Cortex of kidney (tissue), 1 donor: ENCODE data around the gene PTPN3.
"Not testable (repeated sequence)": the region's sequence is repeated elsewhere in the genome, so short reads cannot be mapped to it uniquely, and the experiment has no call there.

Experiments used
- DNase-seq: peaks from one replicate; lab custom pipeline; 2025; lab: John Stamatoyannopoulos, UW

Gene PTPN3

DNA sequence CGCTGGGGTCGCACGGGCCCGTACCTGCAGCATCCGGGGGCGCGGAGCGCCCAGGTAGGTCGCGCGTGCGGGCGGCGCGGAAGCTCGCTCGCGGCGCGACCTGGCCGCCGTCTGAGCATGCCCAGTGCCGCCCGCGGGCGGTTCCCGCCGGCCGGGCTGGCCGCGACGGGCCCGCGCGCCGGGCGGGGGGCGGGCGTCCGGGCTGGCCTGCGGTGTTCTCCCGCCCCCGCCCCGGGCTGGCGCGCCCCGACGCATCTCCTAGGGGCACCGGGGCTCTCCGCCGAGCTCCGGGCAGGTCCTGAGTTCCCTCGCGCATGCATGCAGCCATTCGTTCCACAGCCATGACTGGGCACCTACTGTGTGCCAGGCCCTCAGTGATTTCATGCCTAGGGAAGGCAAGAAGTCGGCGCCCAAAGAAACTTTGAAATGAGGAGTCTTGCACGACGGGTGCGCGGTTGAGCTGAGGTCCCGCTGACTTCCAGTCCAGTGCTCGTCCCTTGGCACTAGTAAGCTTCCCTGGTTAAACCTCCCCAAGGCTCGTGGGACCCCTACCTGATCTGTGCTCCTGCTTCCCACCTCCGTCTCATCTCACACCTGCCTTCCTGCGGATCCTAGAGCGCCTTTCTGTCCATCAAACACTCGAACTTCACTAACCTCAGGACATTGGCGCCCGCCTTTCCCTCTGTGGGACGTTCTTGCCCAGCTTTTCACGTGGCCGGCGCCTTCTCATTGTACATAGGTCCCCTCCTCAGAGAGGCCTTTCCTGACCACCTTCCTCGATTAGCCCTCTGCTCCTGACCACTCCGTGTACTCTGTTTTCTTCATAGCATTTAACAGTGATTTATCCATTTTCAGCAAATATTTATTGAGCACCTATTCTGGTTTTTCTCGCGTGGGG lies at the start of gene PTPN3:
Gene PTPN3, minus strand, starts transcription at position 113 of the 898 bp plus-strand sequence. CDS start 34,873 bp downstream, outside the sequence.
- DNase-seq, result no peak

DNA sequence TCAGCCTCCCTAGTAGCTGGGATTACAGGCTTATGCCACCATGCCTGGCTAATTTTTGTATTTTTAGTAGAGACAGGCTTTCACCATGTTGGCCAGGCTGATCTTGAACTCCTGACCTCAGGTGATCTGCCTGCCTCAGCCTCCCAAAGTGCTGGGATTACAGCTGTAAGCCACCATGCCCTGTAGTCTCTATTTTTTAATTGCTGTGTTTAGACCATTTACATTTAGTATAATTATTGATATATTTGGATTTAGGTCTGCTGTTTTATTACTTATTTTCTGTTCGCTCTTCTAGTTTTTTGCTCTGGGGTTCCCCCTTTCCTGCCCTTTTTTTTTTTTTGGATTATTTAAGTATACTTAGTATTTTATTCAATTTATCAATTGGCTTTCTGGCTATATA lies 46.8 kb upstream of the PTPN3 start:
- not testable (repeated sequence) for DNase-seq

- DNase-seq, result no peak
These were observed 44.8 kb upstream of the PTPN3 start for GRCh38 chr9:109542922-109543321.

DNA sequence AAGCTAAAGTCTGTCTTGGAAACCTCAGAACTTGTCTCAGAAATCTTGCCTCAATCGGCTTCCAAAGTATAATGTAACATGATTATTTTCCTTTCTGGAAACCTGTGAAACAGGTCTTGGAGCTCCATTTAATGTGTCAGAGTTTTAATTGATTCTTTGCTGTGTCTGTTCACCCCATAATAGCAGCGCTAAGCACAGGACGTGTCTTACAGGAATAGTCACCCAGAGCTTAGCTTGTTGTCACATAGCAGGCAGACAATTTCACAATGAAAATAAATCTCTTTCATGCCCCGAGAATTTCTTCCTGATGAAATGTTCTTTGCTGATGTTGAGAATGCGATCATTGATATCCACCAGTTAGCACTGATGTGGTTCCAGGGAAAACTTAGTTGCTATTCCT lies 40.2 kb upstream of the PTPN3 start:
- no peak for DNase-seq

- DNase-seq, result no peak
These were observed 39.2 kb upstream of the PTPN3 start for GRCh38 chr9:109537288-109537687.

DNA sequence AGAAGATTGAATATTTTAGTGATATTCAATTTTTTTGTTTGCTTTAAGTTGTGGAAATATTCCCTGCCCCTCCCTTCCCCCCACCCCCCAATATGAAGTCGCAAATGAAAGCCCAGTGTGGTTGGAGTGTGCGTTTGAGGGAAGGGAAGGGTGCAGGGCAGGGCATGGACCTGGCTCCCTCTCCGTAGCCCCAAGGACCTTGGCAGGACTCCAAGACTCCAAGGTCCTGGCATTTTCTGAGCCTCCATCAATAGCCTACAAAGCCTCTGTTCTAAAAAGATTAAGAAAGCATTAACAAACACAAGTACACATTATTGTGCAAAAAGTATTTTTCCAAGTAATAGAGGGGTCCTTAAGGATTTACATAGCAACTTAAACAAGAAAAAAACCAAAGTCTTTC lies 38.8 kb upstream of the PTPN3 start:
- no peak for DNase-seq

DNA sequence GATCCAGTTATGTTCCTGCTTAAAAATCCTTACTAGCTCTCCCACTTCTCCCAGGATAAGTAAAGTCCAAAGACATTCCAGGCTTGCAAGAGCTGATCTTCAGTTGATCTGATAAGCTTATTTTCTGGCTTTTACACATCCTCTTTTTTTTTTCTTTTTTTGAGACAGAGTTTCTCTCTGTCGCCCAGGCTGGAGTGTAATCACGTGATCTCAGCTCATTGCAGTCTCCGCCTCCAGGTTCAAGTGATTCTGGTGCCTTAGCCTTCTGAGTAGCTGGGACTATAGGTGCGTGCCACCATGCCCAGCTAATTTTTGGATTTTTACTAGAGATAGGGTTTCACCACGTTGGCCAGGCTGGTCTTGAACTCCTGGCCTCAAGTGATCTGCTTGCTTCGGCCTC lies 37.3 kb upstream of the PTPN3 start:
- no peak for DNase-seq

- no peak for DNase-seq
These were observed 36.0 kb upstream of the PTPN3 start for GRCh38 chr9:109534151-109534550.

DNA sequence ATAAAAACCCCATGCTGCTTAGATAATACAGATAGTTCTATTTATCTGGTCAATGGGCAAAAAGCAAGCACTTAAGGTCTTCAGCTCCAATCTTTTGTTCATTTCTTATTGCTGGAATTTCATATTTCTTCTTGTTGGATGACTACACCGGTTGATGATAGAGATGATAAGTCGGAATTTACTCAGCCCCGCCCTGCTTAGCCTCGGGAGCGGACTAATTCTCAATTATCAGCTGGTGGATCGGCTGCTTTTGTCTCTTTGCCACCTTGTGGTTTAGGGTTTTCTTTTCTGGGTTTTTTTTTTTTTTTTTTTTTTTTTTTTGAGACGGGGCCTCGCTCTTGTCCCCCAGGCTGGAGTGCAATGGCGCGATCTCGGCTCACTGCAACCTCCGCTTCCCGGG lies 34.5 kb upstream of the PTPN3 start:
- not testable (repeated sequence) for DNase-seq

DNA sequence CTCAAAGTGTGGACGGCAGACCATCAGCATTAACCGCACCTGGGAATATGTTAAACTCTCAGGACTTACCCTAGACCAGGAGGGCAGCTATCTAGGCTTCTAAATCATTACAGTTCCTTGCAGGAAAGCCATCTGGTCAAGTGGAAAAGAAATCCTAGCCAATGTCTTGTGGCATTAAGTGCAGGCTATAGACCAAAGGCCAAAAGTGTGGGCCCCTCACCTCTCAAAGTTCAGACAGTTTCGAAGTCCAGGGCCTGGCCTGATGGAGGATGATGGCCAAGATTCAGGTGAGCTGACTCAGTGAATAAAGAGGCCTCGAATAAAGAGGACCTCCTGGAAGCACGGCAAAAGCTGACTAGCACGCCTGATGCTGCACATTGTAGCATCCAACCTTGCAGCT lies 24.0 kb upstream of the PTPN3 start:
- DNase-seq, result no peak

- no peak for DNase-seq
These were observed 22.5 kb upstream of the PTPN3 start for GRCh38 chr9:109520475-109521132.

DNA sequence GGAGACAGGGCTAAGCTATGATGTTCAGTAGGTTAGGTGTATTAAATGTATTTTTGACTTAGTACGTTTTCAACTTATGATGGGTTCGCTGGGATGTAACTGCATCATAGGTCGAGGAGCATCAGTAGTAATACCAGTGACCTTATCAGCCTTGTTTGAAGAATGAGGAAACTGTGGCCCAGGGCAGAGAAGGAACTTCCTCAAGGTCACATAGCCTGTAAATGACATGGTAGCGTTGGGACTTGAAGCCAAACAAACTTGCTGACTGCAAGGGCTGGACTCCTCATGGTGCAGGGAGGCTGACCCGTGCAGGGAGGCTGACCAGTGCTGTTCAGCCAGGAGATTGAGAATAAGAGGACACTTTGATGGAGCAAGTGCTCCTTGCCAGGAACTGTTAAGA lies 21.3 kb upstream of the PTPN3 start:
- no peak for DNase-seq

GRCh38 chr9:109518621-109519335 lies 20.7 kb upstream of the PTPN3 start:
- no peak for DNase-seq

- DNase-seq, result no peak
These were observed 19.8 kb upstream of the PTPN3 start for GRCh38 chr9:109517901-109518377.

DNA sequence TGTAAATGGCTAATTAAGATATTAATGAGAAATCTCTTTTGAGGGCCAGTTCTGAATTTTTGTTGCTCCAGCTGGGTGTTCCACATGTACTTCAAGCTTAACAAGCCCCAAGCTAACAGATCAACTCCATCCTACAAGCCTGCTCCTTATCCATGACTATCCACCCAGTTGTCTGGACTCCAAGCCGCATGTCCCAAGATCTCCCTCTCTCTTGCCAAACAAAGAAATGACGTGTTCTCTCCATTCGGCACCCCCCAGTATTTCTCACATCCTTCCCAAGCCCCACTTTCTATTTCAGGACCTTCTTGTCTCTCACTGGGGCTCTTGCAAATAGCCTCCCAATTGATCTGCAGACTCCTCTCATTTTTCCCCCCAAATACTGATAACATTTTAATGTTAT lies 15.8 kb upstream of the PTPN3 start:
- no peak for DNase-seq

- no peak for DNase-seq
These were observed 14.2 kb upstream of the PTPN3 start for GRCh38 chr9:109512170-109512756.

DNA sequence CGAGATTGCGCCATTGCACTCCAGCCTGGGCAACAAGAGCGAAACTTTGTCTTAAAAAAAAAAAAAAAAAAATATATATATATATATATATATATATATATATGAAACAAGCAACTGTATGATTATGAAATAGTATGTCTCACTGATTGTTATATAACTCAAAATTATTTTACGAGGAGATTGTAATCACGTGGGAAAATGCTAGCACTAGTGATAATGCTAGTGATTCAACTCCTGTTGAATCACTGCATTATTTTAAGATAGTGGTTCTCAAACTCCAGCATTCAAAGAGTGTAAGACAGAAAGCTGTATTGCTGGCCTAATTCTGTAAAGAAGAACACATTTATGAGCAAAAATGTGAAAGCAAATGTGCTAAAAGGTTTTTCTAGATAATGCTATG lies 12.4 kb upstream of the PTPN3 start:
- DNase-seq, result no peak

DNA sequence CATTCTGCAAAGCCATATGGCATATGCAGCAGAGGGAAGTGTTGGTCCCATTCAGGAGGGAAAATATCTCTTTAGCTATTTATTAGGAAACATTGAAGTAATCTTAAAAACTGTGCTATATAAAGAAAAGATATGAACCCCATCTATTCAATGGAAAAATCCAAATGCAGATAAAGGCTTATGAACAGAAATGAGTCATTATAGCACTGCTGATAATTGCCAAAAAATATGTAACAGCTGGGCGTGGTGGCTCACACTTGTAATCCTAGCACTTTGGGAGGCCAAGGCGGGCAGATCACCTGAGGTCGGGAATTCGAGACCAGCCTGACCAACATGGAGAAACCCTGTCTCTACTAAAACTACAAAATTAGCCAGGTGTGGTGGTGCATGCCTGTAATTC lies 11.9 kb upstream of the PTPN3 start:
- not testable (repeated sequence) for DNase-seq

DNA sequence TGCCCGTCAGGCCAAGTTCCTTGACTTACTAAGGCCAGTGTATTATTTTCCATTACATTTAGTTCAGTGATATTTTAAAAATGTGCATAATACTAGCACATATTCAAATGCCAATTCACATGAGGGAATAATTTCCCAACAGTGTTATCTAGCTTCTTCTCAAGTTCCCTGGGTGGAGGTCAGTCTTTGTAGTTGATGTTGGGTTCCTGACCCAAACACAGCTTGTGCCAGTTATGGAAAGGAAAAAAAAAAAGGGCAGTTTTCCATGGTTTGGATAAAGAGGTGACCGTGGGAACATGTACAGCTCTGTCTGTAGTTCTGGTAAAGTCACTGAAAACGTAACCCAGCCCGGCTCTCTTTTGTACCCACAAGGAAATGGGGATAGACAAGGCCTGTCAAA lies 11.5 kb upstream of the PTPN3 start:
- no peak for DNase-seq

DNA sequence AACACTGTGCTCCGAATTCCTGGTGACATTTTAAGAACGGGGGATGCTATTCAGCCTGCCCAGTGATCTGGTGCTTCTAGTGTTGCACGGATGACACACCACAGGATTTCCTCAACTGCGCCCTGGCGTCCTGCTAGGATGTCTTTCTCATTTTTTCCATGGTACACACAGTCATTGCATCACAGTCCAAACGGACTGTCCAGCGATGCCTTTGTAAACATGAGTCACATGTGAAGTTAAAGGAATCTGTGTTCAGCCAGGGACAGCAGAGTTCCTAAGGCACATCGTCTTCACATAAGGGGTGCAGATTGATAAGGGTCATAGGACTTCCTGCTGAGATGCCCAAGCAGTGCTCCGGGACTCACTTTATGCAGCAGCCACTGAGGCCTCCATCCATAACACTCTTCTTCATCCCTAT lies 9.3 kb upstream of the PTPN3 start:
- DNase-seq, result no peak

GRCh38 chr9:109506097-109506712 lies 8.1 kb upstream of the PTPN3 start:
- DNase-seq, result no peak

DNA sequence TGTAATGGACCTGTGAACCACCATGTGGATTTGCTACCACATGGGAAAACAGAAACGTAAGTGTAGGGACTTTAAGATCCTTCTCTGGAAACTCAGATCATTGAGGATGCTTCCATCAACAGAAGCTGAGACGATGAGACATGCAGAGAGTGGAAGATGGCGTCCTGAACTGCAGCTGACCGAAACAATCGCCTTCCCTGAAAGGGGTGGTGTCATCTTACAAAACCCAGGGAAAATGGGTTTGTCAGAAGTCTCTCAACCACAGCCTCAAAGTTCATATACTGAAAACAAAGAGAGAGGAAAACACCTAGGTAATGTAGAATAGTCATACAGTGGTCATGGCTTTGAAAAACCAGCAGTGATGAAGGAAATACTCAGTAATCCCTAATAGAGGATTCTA lies 6.6 kb upstream of the PTPN3 start:
- DNase-seq, result no peak
